Measurements from ENCODE around the gene SPEG. TPM values are rescaled to one million over a fixed set of nuclear protein-coding genes. Genes with fewer than 3 reads are reported as not detected.

SPEG gene
- total and polyA plus RNA-seq, 2 of the 13 experiments (the other 11 are each of a cell fraction or from before 2014, with no cell fraction given) = 0.18 to 0.24 TPM

DNA sequence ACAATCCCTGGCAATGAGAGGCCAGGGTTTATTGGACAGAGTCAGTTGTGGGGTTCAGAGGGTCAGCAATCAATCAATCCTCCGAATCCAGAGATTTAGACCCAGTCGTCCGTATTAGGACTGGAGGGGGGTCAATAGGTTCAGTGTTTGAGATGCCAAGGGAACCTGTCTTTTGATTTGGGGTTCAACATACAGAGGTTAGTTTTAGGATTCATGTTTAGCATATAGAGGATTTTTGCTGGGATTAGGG is 64.3 kb downstream of the SPEG start (continued):
- TF ChIP-seq, protein P1, sequence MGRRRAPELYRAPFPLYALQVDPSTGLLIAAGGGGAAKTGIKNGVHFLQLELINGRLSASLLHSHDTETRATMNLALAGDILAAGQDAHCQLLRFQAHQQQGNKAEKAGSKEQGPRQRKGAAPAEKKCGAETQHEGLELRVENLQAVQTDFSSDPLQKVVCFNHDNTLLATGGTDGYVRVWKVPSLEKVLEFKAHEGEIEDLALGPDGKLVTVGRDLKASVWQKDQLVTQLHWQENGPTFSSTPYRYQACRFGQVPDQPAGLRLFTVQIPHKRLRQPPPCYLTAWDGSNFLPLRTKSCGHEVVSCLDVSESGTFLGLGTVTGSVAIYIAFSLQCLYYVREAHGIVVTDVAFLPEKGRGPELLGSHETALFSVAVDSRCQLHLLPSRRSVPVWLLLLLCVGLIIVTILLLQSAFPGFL (CRISPR knock-in tag; IDR thresholded peaks at IDR 0.05) = no peak
- TF ChIP-seq ZNF510 (CRISPR knock-in tag; IDR thresholded peaks at IDR 0.05; ENCODE audit: low read depth) = no peak
- TF ChIP-seq FOXM1 (CRISPR knock-in tag; IDR thresholded peaks at IDR 0.05) = no peak
- no peak for TF ChIP-seq SNRNP70 (IDR thresholded peaks at IDR 0.05; ENCODE audit: low read depth, low read length)
- TF ChIP-seq, protein P2, sequence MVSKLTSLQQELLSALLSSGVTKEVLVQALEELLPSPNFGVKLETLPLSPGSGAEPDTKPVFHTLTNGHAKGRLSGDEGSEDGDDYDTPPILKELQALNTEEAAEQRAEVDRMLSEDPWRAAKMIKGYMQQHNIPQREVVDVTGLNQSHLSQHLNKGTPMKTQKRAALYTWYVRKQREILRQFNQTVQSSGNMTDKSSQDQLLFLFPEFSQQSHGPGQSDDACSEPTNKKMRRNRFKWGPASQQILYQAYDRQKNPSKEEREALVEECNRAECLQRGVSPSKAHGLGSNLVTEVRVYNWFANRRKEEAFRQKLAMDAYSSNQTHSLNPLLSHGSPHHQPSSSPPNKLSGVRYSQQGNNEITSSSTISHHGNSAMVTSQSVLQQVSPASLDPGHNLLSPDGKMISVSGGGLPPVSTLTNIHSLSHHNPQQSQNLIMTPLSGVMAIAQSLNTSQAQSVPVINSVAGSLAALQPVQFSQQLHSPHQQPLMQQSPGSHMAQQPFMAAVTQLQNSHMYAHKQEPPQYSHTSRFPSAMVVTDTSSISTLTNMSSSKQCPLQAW (CRISPR knock-in tag; IDR thresholded peaks at IDR 0.05) = no peak; the same call in 1 of the 2 replicates
- no peak for TF ChIP-seq RBM39 (IDR thresholded peaks at IDR 0.05; ENCODE audit: low read depth, low read length, poor library complexity, severe bottlenecking)
- TF ChIP-seq, protein P3, sequence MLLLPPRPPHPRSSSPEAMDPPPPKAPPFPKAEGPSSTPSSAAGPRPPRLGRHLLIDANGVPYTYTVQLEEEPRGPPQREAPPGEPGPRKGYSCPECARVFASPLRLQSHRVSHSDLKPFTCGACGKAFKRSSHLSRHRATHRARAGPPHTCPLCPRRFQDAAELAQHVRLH (CRISPR knock-in tag; IDR thresholded peaks at IDR 0.05; ENCODE audit: borderline replicate concordance, low read depth) = 0 out of 2 replicates have a peak, but pooled peaks have one; percentile 2
- no peak for TF ChIP-seq BHLHE40 (IDR thresholded peaks at IDR 0.05; ENCODE audit: low read length)
- TF ChIP-seq NR1H2 (CRISPR knock-in tag; IDR thresholded peaks at IDR 0.05; ENCODE audit: borderline replicate concordance, low read depth) = no peak
- TF ChIP-seq, protein P4, sequence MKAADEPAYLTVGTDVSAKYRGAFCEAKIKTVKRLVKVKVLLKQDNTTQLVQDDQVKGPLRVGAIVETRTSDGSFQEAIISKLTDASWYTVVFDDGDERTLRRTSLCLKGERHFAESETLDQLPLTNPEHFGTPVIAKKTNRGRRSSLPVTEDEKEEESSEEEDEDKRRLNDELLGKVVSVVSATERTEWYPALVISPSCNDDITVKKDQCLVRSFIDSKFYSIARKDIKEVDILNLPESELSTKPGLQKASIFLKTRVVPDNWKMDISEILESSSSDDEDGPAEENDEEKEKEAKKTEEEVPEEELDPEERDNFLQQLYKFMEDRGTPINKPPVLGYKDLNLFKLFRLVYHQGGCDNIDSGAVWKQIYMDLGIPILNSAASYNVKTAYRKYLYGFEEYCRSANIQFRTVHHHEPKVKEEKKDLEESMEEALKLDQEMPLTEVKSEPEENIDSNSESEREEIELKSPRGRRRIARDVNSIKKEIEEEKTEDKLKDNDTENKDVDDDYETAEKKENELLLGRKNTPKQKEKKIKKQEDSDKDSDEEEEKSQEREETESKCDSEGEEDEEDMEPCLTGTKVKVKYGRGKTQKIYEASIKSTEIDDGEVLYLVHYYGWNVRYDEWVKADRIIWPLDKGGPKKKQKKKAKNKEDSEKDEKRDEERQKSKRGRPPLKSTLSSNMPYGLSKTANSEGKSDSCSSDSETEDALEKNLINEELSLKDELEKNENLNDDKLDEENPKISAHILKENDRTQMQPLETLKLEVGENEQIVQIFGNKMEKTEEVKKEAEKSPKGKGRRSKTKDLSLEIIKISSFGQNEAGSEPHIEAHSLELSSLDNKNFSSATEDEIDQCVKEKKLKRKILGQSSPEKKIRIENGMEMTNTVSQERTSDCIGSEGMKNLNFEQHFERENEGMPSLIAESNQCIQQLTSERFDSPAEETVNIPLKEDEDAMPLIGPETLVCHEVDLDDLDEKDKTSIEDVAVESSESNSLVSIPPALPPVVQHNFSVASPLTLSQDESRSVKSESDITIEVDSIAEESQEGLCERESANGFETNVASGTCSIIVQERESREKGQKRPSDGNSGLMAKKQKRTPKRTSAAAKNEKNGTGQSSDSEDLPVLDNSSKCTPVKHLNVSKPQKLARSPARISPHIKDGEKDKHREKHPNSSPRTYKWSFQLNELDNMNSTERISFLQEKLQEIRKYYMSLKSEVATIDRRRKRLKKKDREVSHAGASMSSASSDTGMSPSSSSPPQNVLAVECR (CRISPR knock-in tag; IDR thresholded peaks at IDR 0.05; ENCODE audit: borderline replicate concordance) = no peak
- TF ChIP-seq, protein P5, sequence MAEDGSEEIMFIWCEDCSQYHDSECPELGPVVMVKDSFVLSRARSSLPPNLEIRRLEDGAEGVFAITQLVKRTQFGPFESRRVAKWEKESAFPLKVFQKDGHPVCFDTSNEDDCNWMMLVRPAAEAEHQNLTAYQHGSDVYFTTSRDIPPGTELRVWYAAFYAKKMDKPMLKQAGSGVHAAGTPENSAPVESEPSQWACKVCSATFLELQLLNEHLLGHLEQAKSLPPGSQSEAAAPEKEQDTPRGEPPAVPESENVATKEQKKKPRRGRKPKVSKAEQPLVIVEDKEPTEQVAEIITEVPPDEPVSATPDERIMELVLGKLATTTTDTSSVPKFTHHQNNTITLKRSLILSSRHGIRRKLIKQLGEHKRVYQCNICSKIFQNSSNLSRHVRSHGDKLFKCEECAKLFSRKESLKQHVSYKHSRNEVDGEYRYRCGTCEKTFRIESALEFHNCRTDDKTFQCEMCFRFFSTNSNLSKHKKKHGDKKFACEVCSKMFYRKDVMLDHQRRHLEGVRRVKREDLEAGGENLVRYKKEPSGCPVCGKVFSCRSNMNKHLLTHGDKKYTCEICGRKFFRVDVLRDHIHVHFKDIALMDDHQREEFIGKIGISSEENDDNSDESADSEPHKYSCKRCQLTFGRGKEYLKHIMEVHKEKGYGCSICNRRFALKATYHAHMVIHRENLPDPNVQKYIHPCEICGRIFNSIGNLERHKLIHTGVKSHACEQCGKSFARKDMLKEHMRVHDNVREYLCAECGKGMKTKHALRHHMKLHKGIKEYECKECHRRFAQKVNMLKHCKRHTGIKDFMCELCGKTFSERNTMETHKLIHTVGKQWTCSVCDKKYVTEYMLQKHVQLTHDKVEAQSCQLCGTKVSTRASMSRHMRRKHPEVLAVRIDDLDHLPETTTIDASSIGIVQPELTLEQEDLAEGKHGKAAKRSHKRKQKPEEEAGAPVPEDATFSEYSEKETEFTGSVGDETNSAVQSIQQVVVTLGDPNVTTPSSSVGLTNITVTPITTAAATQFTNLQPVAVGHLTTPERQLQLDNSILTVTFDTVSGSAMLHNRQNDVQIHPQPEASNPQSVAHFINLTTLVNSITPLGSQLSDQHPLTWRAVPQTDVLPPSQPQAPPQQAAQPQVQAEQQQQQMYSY (CRISPR knock-in tag; IDR thresholded peaks at IDR 0.05) = no peak
- TF ChIP-seq, protein P6, sequence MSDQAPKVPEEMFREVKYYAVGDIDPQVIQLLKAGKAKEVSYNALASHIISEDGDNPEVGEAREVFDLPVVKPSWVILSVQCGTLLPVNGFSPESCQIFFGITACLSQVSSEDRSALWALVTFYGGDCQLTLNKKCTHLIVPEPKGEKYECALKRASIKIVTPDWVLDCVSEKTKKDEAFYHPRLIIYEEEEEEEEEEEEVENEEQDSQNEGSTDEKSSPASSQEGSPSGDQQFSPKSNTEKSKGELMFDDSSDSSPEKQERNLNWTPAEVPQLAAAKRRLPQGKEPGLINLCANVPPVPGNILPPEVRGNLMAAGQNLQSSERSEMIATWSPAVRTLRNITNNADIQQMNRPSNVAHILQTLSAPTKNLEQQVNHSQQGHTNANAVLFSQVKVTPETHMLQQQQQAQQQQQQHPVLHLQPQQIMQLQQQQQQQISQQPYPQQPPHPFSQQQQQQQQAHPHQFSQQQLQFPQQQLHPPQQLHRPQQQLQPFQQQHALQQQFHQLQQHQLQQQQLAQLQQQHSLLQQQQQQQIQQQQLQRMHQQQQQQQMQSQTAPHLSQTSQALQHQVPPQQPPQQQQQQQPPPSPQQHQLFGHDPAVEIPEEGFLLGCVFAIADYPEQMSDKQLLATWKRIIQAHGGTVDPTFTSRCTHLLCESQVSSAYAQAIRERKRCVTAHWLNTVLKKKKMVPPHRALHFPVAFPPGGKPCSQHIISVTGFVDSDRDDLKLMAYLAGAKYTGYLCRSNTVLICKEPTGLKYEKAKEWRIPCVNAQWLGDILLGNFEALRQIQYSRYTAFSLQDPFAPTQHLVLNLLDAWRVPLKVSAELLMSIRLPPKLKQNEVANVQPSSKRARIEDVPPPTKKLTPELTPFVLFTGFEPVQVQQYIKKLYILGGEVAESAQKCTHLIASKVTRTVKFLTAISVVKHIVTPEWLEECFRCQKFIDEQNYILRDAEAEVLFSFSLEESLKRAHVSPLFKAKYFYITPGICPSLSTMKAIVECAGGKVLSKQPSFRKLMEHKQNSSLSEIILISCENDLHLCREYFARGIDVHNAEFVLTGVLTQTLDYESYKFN (CRISPR knock-in tag; conservative IDR thresholded peaks at IDR 0.05) = no peak
- TF ChIP-seq, protein P7, sequence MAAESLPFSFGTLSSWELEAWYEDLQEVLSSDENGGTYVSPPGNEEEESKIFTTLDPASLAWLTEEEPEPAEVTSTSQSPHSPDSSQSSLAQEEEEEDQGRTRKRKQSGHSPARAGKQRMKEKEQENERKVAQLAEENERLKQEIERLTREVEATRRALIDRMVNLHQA (CRISPR knock-in tag; IDR thresholded peaks at IDR 0.05) = 0 out of 2 replicates have a peak, but pooled peaks have one; percentile 1
- no peak for TF ChIP-seq STAG1 (CRISPR knock-in tag; IDR thresholded peaks at IDR 0.05)
- no peak for TF ChIP-seq ZNF12 (CRISPR knock-in tag; IDR thresholded peaks at IDR 0.05)
